ENCODE data around the gene ACD. TPM values are rescaled to one million over a fixed set of nuclear protein-coding genes. Genes with fewer than 3 reads are reported as not detected.

The ACD gene
- total RNA-seq, 2 experiments from 2014 or later = 50.8 to 53.7 TPM

- Mint-ChIP-seq H3K36me3 (ENCODE audit: low read depth) (peaks cover 24% of the 10 kb centered on the region), H3K4me3 (no peak overlapping the region), H3K27me3 (no peaks in the 10 kb centered on the region), H3K4me1 (ENCODE audit: low read depth) (peaks cover 12% of the 10 kb centered on the region), H3K9me3 (no peaks in the 10 kb centered on the region), H3K27ac (no peak overlapping the region)
- TF ChIP-seq, protein P1, sequence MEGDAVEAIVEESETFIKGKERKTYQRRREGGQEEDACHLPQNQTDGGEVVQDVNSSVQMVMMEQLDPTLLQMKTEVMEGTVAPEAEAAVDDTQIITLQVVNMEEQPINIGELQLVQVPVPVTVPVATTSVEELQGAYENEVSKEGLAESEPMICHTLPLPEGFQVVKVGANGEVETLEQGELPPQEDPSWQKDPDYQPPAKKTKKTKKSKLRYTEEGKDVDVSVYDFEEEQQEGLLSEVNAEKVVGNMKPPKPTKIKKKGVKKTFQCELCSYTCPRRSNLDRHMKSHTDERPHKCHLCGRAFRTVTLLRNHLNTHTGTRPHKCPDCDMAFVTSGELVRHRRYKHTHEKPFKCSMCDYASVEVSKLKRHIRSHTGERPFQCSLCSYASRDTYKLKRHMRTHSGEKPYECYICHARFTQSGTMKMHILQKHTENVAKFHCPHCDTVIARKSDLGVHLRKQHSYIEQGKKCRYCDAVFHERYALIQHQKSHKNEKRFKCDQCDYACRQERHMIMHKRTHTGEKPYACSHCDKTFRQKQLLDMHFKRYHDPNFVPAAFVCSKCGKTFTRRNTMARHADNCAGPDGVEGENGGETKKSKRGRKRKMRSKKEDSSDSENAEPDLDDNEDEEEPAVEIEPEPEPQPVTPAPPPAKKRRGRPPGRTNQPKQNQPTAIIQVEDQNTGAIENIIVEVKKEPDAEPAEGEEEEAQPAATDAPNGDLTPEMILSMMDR (IDR thresholded peaks at IDR 0.05) = no peak
- DNase-seq = no peak
- CTCF ChIA-PET = interaction anchor here (0.9 to 2.2 kb wide), 3 partner anchors 109 to 135 kb away, joined by 3 to 8 read pairs (median 6); no protein-coding TSS in a partner anchor
- POLR2A ChIA-PET = interaction anchor here (1.1 to 1.5 kb wide), 6 partner anchors 9 to 119 kb away, joined by 3 to 8 read pairs (median 3); partner anchors contain the start of gene CARMIL2
- intact Hi-C loops (cut with micrococcal nuclease) = no loop called here
- no peak for ATAC-seq
Measured at GRCh38 chr16:67656344-67657016, 3.6 kb downstream of the ACD start.

DNA sequence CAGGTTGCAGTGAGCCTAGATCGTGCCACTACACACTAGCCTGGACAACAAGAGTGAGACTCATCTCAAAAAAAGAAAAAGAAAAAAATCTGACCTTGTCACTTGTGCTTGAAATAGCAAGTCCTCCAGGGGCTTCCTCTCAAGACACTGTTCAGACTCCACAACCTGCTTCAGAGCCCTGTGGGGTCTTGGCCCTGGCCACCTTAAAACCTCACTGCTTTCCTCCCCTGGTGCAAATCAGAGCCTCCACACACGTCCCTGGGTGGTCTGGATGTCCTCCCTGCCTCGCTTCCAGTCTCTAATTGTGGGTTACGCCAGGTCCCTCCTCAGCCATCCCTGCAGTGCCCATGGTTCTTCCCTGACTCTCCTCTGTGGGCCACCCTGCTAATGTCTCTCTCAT, 4.7 kb downstream of the ACD start:
- TF ChIP-seq, protein P1 (IDR thresholded peaks at IDR 0.05) = no peak
- no peaks in the 10 kb centered on the region for H3K9me3 Mint-ChIP-seq
- CTCF ChIA-PET = no interaction called here
- POLR2A ChIA-PET = interaction anchor here (1.5 kb wide), 3 partner anchors 8 to 114 kb away, joined by 3 to 8 read pairs (median 3); no protein-coding TSS in a partner anchor
- no peak overlapping the region for H3K27ac Mint-ChIP-seq
- ATAC-seq = no peak
- no peak overlapping the region for H3K4me3 Mint-ChIP-seq
- intact Hi-C loops (cut with micrococcal nuclease) = no loop called here
- H3K4me1 Mint-ChIP-seq (ENCODE audit: low read depth) = peaks cover 9% of the 10 kb centered on the region
- peaks cover 30% of the 10 kb centered on the region for H3K36me3 Mint-ChIP-seq (ENCODE audit: low read depth)
- no peak for DNase-seq
- H3K27me3 Mint-ChIP-seq = no peaks in the 10 kb centered on the region

GRCh38 chr16:67654403-67654911, 5.6 kb downstream of the ACD start:
- POLR2A ChIA-PET = no interaction called here
- DNase-seq (no peak), ATAC-seq (no peak)
- Mint-ChIP-seq H3K9me3 (no peaks in the 10 kb centered on the region), H3K4me1 (ENCODE audit: low read depth) (peaks cover 9% of the 10 kb centered on the region), H3K27ac (no peak overlapping the region), H3K27me3 (no peaks in the 10 kb centered on the region), H3K36me3 (ENCODE audit: low read depth) (peaks cover 37% of the 10 kb centered on the region), H3K4me3 (no peak overlapping the region)
- intact Hi-C loops (cut with micrococcal nuclease) = no loop called here
- TF ChIP-seq, protein P1 (IDR thresholded peaks at IDR 0.05) = no peak
- CTCF ChIA-PET = interaction anchor here (1.1 kb wide), 1 partner anchor 10 kb away, joined by 4 read pairs; no protein-coding TSS in a partner anchor

- Mint-ChIP-seq H3K4me1 (ENCODE audit: low read depth) (peaks cover 9% of the 10 kb centered on the region), H3K27me3 (no peaks in the 10 kb centered on the region), H3K4me3 (no peak overlapping the region), H3K36me3 (ENCODE audit: low read depth) (peaks cover 37% of the 10 kb centered on the region), H3K27ac (no peak overlapping the region), H3K9me3 (no peaks in the 10 kb centered on the region)
- ChIA-PET POLR2A (no interaction called here), CTCF (interaction anchor here (1.0 to 1.1 kb wide), 2 partner anchors 9 to 10 kb away, joined by 3 to 4 read pairs; partner anchors contain the start of gene CARMIL2)
- no peak for DNase-seq
- TF ChIP-seq, protein P1 (IDR thresholded peaks at IDR 0.05) = no peak
- intact Hi-C loops (cut with micrococcal nuclease) = no loop called here
- no peak for ATAC-seq
Measured at GRCh38 chr16:67653789-67654402, 6.2 kb downstream of the ACD start.

Measured in activated CD8-positive, alpha-beta T cell treated with anti-CD3 and anti-CD28 coated beads for 36 hours (primary cell).